H9 (cell line): ENCODE data around the gene MGAT4C. TPM values are rescaled to one million over a fixed set of nuclear protein-coding genes. Genes with fewer than 3 reads are reported as not detected.

Experiments
- DNase-seq: peaks from one replicate; pipeline ENCODE4 v3.0.0-alpha.2; 2017
- H2AFZ ChIP-seq: one replicate; pipeline ENCODE4 v1.6.1; 2013; ENCODE audit warnings: mild to moderate bottlenecking, low read length, control low read depth, moderate library complexity
- H2AK5ac ChIP-seq: 2 replicates; pipeline ENCODE4 v1.6.1; 2013; ENCODE audit warnings: low read length, control low read depth, mixed read lengths; ENCODE audit not compliant: insufficient read length
- H2BK120ac ChIP-seq: one replicate; pipeline ENCODE4 v1.6.1; 2013; ENCODE audit warnings: low read depth, mild to moderate bottlenecking, low read length, control low read depth, inconsistent platforms; ENCODE audit not compliant: poor library complexity, severe bottlenecking
- H2BK12ac ChIP-seq: 2 replicates; pipeline ENCODE4 v1.6.1; 2013; ENCODE audit warnings: low read length, control low read depth, mixed read lengths, low read depth; ENCODE audit not compliant: insufficient read length
- H2BK15ac ChIP-seq: 2 replicates; pipeline ENCODE4 v1.6.1; 2013; ENCODE audit warnings: low read depth, low read length, control low read depth
- H2BK20ac ChIP-seq: one replicate; pipeline ENCODE4 v1.6.1; 2013; ENCODE audit warnings: low read depth, mild to moderate bottlenecking, low read length, control low read depth, inconsistent platforms; ENCODE audit not compliant: poor library complexity, severe bottlenecking
- H2BK5ac ChIP-seq: 2 replicates; pipeline ENCODE4 v1.6.1; 2013; ENCODE audit warnings: low read length, control low read depth, mixed read lengths; ENCODE audit not compliant: insufficient read length
- H3K14ac ChIP-seq: 2 replicates; pipeline ENCODE4 v1.6.1; 2013; ENCODE audit warnings: low read length, control low read depth; ENCODE audit not compliant: insufficient read depth
- H3K18ac ChIP-seq: 2 replicates; pipeline ENCODE4 v1.6.1; 2013; ENCODE audit warnings: low read depth, mild to moderate bottlenecking, mixed read lengths, low read length, control low read depth; ENCODE audit not compliant: insufficient read length
- H3K23ac ChIP-seq: 2 replicates; pipeline ENCODE4 v1.6.1; 2013; ENCODE audit warnings: low read length, control low read depth, mixed read lengths, low read depth; ENCODE audit not compliant: insufficient read length
- H3K23me2 ChIP-seq: 2 replicates; pipeline ENCODE4 v1.6.1; 2013; ENCODE audit warnings: low read depth, mild to moderate bottlenecking, mixed read lengths, low read length, control low read depth; ENCODE audit not compliant: insufficient read length, poor library complexity, severe bottlenecking
- H3K27ac ChIP-seq: 2 replicates; pipeline ENCODE4 v1.5.1; 2013; ENCODE audit warnings: low read length, control low read depth, mixed read lengths, low read depth; ENCODE audit not compliant: insufficient read length
- H3K27me3 ChIP-seq: 2 replicates; pipeline ENCODE4 v1.6.1; 2013; ENCODE audit warnings: low read length, control low read depth, inconsistent platforms; ENCODE audit not compliant: insufficient read depth
- H3K4ac ChIP-seq: 2 replicates; pipeline ENCODE4 v1.6.1; 2013; ENCODE audit warnings: low read depth, mild to moderate bottlenecking, control low read depth, inconsistent platforms, low read length, moderate library complexity
- H3K4me1 ChIP-seq: 2 replicates; pipeline ENCODE4 v1.6.1; 2013; ENCODE audit warnings: low read length, control low read depth, inconsistent platforms; ENCODE audit not compliant: insufficient read depth
- H3K4me2 ChIP-seq: 2 replicates; pipeline ENCODE4 v1.6.1; 2013; ENCODE audit warnings: low read length, control low read depth, mixed read lengths; ENCODE audit not compliant: insufficient read length, insufficient read depth
- H3K56ac ChIP-seq: 2 replicates; pipeline ENCODE4 v1.6.1; 2013; ENCODE audit warnings: low read depth, mild to moderate bottlenecking, mixed read lengths, low read length, control low read depth; ENCODE audit not compliant: insufficient read length
- H3K79me1 ChIP-seq: 2 replicates; pipeline ENCODE4 v1.6.1; 2013; ENCODE audit warnings: low read depth, mild to moderate bottlenecking, moderate library complexity, low read length, control low read depth, inconsistent platforms; ENCODE audit not compliant: insufficient read depth, poor library complexity, severe bottlenecking
- H3K79me2 ChIP-seq: 2 replicates; pipeline ENCODE4 v1.6.1; 2013; ENCODE audit warnings: low read length, control low read depth, inconsistent platforms; ENCODE audit not compliant: insufficient read depth
- H3K9ac ChIP-seq: 2 replicates; pipeline ENCODE4 v1.6.1; 2013; ENCODE audit warnings: low read length, control low read depth, mixed read lengths; ENCODE audit not compliant: insufficient read length; ENCODE audit errors: extremely low read depth
- H3K9me3 ChIP-seq: one replicate; pipeline ENCODE4 v1.6.1; 2013; ENCODE audit warnings: low read depth, low read length, inconsistent platforms; ENCODE audit not compliant: control insufficient read depth
- H3T11ph ChIP-seq: one replicate; pipeline ENCODE4 v1.6.1; 2013; ENCODE audit warnings: mild to moderate bottlenecking, low read length, control low read depth, inconsistent platforms
- H4K20me1 ChIP-seq: one replicate; pipeline ENCODE4 v1.6.1; 2013; ENCODE audit not compliant: control insufficient read depth, insufficient read length, insufficient read depth
- H4K5ac ChIP-seq: 2 replicates; pipeline ENCODE4 v1.6.1; 2013; ENCODE audit warnings: low read depth, mild to moderate bottlenecking, mixed read lengths, low read length, control low read depth; ENCODE audit not compliant: insufficient read length
- H4K8ac ChIP-seq: replicated peaks from 2 replicates; pipeline ENCODE4 v1.6.1; 2013; ENCODE audit warnings: low read length, control low read depth, mixed read lengths, low read depth; ENCODE audit not compliant: insufficient read length
- H4K91ac ChIP-seq: 2 replicates; pipeline ENCODE4 v1.6.1; 2013; ENCODE audit warnings: low read depth, mild to moderate bottlenecking, moderate library complexity, mixed read lengths, low read length, control low read depth; ENCODE audit not compliant: insufficient read length
- H3K27ac Mint-ChIP-seq, 3 experiments: 2 replicates in 2 of 3; 3 replicates in 1 of 3; pipeline ENCODE4 v1.8.0; 2020 to 2021; ENCODE audit warnings: mixed read lengths in 3 of 3, mild to moderate bottlenecking in 1 of 3, moderate library complexity in 1 of 3
- H3K27me3 Mint-ChIP-seq: 2 replicates; pipeline ENCODE4 v1.8.0; 2021; ENCODE audit warnings: low read depth, mild to moderate bottlenecking, moderate library complexity, mixed read lengths
- H3K36me3 Mint-ChIP-seq, 3 experiments: 2 replicates in 2 of 3; 3 replicates in 1 of 3; pipeline ENCODE4 v1.8.0; 2020 to 2021; ENCODE audit warnings: low read depth in 3 of 3, mixed read lengths in 3 of 3; ENCODE audit not compliant: insufficient read depth in 1 of 3
- H3K4me1 Mint-ChIP-seq, 2 experiments: 2 replicates each; pipeline ENCODE4 v1.8.0; 2020; ENCODE audit warnings: mixed read lengths in 2 of 2
- H3K4me3 Mint-ChIP-seq, 2 experiments: 2 replicates in 1 of 2; 3 replicates in 1 of 2; pipeline ENCODE4 v1.8.0; 2020 to 2021; ENCODE audit warnings: mild to moderate bottlenecking in 2 of 2, mixed read lengths in 2 of 2, moderate library complexity in 1 of 2
- H3K9me3 Mint-ChIP-seq, 2 experiments: 2 replicates in 1 of 2; 3 replicates in 1 of 2; pipeline ENCODE4 v1.8.0; 2020; ENCODE audit warnings: mild to moderate bottlenecking in 2 of 2, mixed read lengths in 2 of 2, moderate library complexity in 1 of 2
- CTCF ChIP-seq: fragments of 200-600 bp; sonication (generic); conservative IDR thresholded peaks from 3 replicates; pipeline ENCODE4 v1.8.0; 2021; ENCODE audit warnings: antibody characterized with exemption, mild to moderate bottlenecking
- WGBS: extraction: QIAGEN DNeasy Blood & Tissue Kit; methylation state at CpG from one replicate; pipeline ENCODE4 v1.1.7; 2013; ENCODE audit warnings: missing lambda C conversion rate, low lambda C conversion rate, mixed read lengths; ENCODE audit not compliant: insufficient read length; ENCODE audit errors: extremely low coverage; 5-methylcytosine and 5-hydroxymethylcytosine counted together
- total RNA-seq: library from RNA; stranded (reverse); gene quantifications from 2 replicates; pipeline ENCODE4 v1.2.1, GENCODE V29; 2021

Gene MGAT4C
- total RNA-seq, 1 experiment from 2014 or later, result 1.3 TPM

GRCh38 chr12:86148071-86148470 is 108.1 kb downstream of the MGAT4C start:
- Mint-ChIP-seq H3K4me3 (no peak overlapping the region), H3K36me3 (peaks cover 0 to 11% (median 3%) of the 10 kb centered on the region in 3 experiments; a peak in 3 of 7 replicates), H3K27me3 (no peaks in the 10 kb centered on the region), H3K27ac (no peak overlapping the region), H3K4me1 (peaks cover 12 to 15% of the 10 kb centered on the region in 2 experiments), H3K9me3 (no peaks in the 10 kb centered on the region)
- Histone ChIP-seq H3K56ac (no peak overlapping the region), H4K91ac (no peak overlapping the region), H2BK120ac (no peak overlapping the region), H2AFZ (no peak overlapping the region), H3K18ac (no peak overlapping the region), H3K27ac (no peak overlapping the region), H4K5ac (no peak overlapping the region), H2BK5ac (no peak overlapping the region), H3T11ph (no peak overlapping the region), H4K20me1 (no peaks in the 10 kb centered on the region), H3K4me1 (0 out of 2 replicates have a peak, but pooled peaks cover 3% of the 10 kb centered on the region), H3K9me3 (no peaks in the 10 kb centered on the region), H4K8ac (no peak overlapping the region), H2AK5ac (no peak overlapping the region), H2BK20ac (no peak overlapping the region), H2BK15ac (no peak overlapping the region), H3K79me2 (no peaks in the 10 kb centered on the region), H3K14ac (no peak overlapping the region), H2BK12ac (no peak overlapping the region), H3K9ac (no peak overlapping the region), H3K4me2 (no peak overlapping the region), H3K23ac (no peak overlapping the region), H3K4ac (no peak overlapping the region), H3K79me1 (no peaks in the 10 kb centered on the region), H3K27me3 (no peaks in the 10 kb centered on the region), H3K23me2 (no peaks in the 10 kb centered on the region)
- DNase-seq, result no peak
- WGBS, result no CpG with 5 or more reads among the region's 3 CpGs
- TF ChIP-seq CTCF, result no peak
